Measurements from ENCODE around the gene MFAP4. TPM values are rescaled to one million over a fixed set of nuclear protein-coding genes. Genes with fewer than 3 reads are reported as not detected.

MFAP4 gene
- total and polyA plus RNA-seq, 10 donors = 10.1 to 48.4 (median 19.9) TPM

GRCh38 chr17:19413761-19414160 is 26.8 kb upstream of the MFAP4 start:
- Histone ChIP-seq H3K4me1 (peaks cover 0 to 18% (median 3%) of the 10 kb centered on the region in 6 donors), H3K27me3 (replicated peaks in 1 of 7) (peaks cover 0 to 27% (median 0%) of the 10 kb centered on the region in 7 donors), H3K9me3 (no peaks in the 10 kb centered on the region), H3K4me3 (no peak overlapping the region), H3K27ac (no peak overlapping the region), H3K36me3 (no peaks in the 10 kb centered on the region)
- intact Hi-C loops (cut with DNase I; ENCODE audit: low total_unique reads) = no loop called here
- WGBS, 5 donors = 77 to 92% (median 89%) methylated on average over 5 of the region's 5 CpGs
- no peak for DNase-seq
- TF ChIP-seq POLR2AphosphoS5 (IDR thresholded peaks at IDR 0.05) (no peak), CTCF (IDR thresholded peaks at IDR 0.05 in 8 of 11, conservative IDR thresholded peaks at IDR 0.05 in 3 of 11) (no peak), POLR2A (IDR thresholded peaks at IDR 0.05) (no peak)

- peaks cover 0 to 18% (median 3%) of the 10 kb centered on the region in 6 donors for H3K4me1 ChIP-seq
- intact Hi-C loops (cut with DNase I; ENCODE audit: low total_unique reads) = no loop called here
- no peak for DNase-seq
- 88 to 93% (median 90%) methylated on average over 10 to 12 of the region's 12 CpGs for whole genome bisulfite sequencing, 5 donors
- peaks cover 0 to 27% (median 0%) of the 10 kb centered on the region in 7 donors for H3K27me3 ChIP-seq (replicated peaks in 1 of 7)
- no peaks in the 10 kb centered on the region for H3K9me3 ChIP-seq
- TF ChIP-seq POLR2A (IDR thresholded peaks at IDR 0.05) (no peak), CTCF (IDR thresholded peaks at IDR 0.05 in 8 of 11, conservative IDR thresholded peaks at IDR 0.05 in 3 of 11) (no peak), POLR2AphosphoS5 (IDR thresholded peaks at IDR 0.05) (no peak)
- H3K27ac ChIP-seq = no peak overlapping the region
- no peak overlapping the region for H3K4me3 ChIP-seq
- H3K36me3 ChIP-seq = no peaks in the 10 kb centered on the region
Measured at GRCh38 chr17:19412984-19413383, 26.0 kb upstream of the MFAP4 start.

GRCh38 chr17:19412510-19412909 is 25.5 kb upstream of the MFAP4 start:
- intact Hi-C loops (cut with DNase I; ENCODE audit: low total_unique reads) = no loop called here
- Histone ChIP-seq H3K27me3 (replicated peaks in 1 of 7) (peaks cover 0 to 27% (median 0%) of the 10 kb centered on the region in 7 donors), H3K4me3 (no peak overlapping the region), H3K9me3 (no peaks in the 10 kb centered on the region), H3K27ac (no peak overlapping the region), H3K36me3 (no peaks in the 10 kb centered on the region), H3K4me1 (peaks cover 0 to 18% (median 3%) of the 10 kb centered on the region in 6 donors)
- DNase-seq = no peak
- no peak for TF ChIP-seq POLR2AphosphoS5 (IDR thresholded peaks at IDR 0.05)
- 86 to 96% (median 94%) methylated on average over 7 to 16 of the region's 16 CpGs for WGBS, 5 donors

GRCh38 chr17:19411631-19412030 is 24.6 kb upstream of the MFAP4 start:
- no peak for TF ChIP-seq POLR2AphosphoS5 (IDR thresholded peaks at IDR 0.05)
- TF ChIP-seq POLR2A (IDR thresholded peaks at IDR 0.05) = no peak
- no peak for TF ChIP-seq CTCF (IDR thresholded peaks at IDR 0.05 in 8 of 11, conservative IDR thresholded peaks at IDR 0.05 in 3 of 11)
- Histone ChIP-seq H3K27me3 (replicated peaks in 1 of 7) (peaks cover 0 to 27% (median 0%) of the 10 kb centered on the region in 7 donors), H3K4me3 (peak overlapping the region in 2 of 8 donors; percentile 22 to 47), H3K27ac (no peak overlapping the region), H3K4me1 (peaks cover 0 to 18% (median 3%) of the 10 kb centered on the region in 6 donors), H3K36me3 (no peaks in the 10 kb centered on the region), H3K9me3 (no peaks in the 10 kb centered on the region)
- no peak for DNase-seq
- intact Hi-C loops (cut with DNase I; ENCODE audit: low total_unique reads) = no loop called here
- WGBS, 5 donors = 73 to 82% (median 75%) methylated on average over 9 of the region's 9 CpGs

Measured in spleen (tissue), 11 donors.